Stimulated activated CD4-positive, alpha-beta T cell treated with anti-CD3 and anti-CD28 coated beads, TNF-alpha, amount 100 ng/mL, for 24 hours (primary cell): Measurements from ENCODE around the gene ITPRIPL1.

Experiments
- DNase-seq, 3 experiments: peaks; one replicate each; pipeline ENCODE4 v3.0.0-alpha.2; 2020; ENCODE audit warnings: low read depth in 3 of 3

The ITPRIPL1 gene

DNA sequence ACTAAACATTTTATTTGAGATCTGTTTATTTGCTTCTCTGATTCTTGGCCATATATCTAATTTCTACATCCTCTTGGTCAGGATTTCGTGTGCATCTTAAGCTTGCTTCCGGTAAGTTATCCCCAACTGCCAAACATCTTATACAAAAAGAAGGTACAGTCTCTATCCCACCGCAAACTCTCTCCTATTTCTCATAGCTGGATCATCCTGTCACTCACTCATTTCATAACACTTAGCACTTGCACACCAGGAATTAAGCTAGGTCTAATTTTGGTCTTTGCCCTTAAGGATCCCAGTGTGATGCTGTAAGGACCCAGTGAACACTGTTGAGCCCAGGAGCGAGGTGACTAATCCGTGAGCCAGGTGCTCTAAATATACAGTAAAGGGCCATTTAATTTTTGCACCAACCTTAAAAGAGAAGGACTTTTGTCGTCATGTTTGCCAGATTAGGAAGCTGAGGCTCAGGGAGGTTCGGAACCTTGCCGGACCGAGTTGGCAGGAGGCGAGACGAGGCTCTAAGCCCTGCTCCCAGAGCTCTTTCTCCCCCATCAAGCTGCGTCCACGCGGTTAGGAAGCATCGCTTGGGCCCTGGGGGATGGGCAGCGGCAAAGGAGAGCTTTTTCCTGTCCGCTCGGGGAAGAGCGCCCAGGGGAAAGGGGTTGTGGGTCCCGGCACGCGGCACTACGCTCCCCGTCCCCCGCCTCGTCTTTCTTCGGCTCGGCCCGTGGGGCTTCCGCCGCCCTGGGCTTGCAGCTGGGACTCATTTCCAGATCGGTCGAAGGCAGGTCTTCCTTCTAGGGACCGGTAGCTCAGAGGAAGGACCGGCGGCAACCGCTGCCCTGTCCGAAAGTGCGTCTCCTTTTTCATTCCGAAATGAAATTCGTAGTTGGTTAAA is 4.1 kb upstream of the ITPRIPL1 start:
- peak in 1 of 3 experiments; percentile 29 for DNase-seq

DNA sequence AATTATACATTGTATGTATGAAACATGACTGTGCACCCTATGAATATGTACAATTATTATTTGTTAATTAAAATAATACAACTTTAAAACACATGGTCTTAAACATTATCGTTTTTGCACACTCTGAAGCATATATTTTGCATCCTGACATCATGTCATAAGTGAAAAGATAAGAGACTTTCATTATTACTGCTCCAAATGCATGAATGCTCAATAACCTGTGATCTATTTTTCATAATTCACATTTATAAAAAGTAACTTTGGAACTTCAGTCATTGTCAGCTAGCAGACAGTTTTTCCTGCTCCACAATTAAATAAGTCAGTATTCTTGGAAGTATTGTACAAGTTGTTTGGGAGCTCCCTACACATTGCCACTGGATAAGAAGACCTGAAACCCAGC is 1.3 kb upstream of the ITPRIPL1 start:
- no peak for DNase-seq

DNA sequence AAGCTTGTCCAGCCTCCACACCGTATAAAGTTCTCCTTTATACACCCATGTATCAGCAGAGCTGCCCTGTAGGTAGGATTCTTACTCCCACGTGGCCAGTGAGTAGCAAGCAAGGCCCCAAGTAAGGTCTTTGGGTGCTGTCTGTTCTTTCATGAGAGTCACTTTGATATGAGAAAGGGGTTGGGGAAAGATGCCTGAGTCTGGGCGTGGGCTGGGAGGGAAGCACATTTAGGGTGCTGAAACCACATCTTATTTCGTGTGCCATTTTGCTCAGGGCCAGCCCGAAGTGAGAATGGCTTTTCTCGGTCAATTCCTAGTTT is 436 bp upstream of the ITPRIPL1 start:
- peak in 1 of 3 experiments; percentile 40 for DNase-seq

DNA sequence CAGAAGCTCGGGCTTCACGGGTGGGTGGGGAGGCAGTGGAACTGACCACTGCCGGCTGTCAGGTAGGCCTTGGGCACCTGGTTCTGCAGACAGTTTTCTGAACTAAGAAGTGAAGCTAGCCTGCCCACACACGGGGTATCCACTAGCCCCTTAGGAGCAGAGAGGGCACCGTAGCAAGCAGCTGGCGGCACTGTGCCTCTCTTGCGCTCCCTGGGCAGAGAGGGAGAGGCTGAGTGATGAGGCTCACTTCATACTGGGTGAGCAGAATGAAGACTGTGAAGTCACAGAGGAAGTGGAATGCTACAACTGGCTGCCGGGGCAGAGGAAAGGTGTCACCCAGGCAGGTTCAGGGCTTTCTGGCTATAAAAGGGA is 753 bp downstream of the ITPRIPL1 start:
- peak in 1 of 3 experiments; percentile 33 for DNase-seq

DNA sequence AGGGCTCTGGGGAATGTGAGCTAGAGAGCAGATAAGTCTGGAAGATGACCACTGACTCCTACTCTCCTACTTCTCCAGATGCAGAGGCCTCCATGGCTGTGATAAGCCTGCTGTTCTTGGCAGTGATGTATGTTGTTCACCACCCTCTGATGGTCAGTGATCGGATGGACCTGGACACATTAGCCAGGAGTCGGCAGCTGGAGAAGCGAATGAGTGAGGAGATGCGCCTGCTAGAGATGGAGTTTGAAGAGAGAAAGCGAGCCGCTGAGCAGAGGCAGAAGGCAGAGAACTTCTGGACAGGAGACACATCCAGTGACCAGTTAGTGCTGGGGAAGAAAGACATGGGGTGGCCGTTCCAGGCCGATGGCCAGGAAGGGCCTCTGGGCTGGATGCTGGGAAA is 1.4 kb downstream of the ITPRIPL1 start:
- DNase-seq, result no peak

DNA sequence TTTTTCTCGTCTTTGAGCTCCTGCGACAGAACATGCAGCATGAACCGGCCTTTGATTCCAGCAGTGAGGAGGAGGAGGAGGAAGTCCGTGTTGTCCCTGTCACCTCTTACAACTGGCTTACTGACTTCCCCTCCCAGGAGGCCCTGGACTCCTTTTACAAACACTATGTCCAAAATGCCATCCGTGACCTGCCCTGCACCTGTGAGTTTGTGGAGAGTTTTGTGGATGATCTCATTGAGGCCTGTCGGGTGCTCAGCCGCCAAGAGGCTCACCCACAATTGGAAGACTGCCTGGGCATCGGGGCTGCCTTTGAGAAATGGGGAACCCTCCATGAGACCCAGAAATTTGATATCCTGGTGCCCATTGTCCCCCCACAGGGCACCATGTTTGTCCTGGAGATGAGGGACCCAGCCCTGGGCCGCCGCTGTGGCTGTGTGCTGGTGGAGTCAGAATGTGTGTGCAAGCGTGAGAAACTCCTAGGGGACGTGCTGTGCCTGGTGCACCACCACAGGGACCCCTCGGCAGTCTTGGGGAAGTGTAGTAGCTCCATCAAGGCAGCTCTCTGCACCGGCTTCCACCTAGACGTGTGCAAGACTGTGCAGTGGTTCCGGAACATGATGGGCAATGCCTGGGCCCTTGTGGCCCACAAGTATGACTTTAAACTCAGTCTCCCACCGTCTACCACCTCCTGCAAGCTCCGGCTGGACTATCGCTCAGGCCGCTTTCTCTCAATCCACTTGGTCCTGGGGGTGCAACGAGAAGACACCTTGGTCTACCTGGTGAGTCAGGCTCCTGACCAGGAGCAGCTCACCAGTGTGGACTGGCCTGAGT is 2.1 kb downstream of the ITPRIPL1 start:
- no peak for DNase-seq

DNA sequence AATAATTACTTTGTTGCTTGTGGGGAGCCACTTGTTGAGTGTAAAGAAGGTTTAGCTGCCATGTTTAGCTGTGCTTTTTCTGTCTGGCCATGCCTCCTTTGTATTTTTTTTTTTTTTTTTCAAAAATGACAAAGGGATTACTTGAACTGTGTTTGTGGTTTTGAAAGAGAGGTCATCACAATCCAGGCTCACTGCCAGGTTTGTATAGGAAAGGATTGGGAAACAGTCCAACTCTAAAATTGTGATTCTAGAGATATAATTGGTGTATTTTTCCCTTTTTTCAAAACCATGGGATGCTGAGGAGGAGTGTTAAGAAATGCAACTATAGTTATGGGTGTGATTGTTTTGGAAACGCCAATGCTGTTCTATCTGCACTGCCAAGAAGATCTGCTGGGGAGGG is 4.3 kb downstream of the ITPRIPL1 start:
- DNase-seq, result no peak

DNA sequence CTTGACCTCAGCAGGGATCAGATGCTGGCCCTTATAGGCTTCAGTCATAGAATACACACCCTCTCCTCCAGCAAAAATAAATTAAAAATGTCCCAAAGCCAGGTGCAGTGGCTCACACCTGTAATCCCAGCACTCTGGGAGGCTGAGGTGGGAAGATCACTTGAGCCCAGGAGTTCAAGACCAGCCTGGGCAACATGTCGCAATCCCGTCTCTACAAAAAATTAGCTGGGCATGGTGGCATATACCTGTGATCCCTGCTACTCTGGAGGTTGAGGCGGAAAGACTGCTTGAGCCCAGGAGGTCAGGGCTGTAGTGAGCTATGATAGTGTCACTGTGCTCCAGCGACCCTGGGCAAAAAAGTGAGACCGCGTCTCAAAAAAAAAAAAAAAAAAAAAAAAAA is 4.8 kb downstream of the ITPRIPL1 start:
- no peak for DNase-seq

DNA sequence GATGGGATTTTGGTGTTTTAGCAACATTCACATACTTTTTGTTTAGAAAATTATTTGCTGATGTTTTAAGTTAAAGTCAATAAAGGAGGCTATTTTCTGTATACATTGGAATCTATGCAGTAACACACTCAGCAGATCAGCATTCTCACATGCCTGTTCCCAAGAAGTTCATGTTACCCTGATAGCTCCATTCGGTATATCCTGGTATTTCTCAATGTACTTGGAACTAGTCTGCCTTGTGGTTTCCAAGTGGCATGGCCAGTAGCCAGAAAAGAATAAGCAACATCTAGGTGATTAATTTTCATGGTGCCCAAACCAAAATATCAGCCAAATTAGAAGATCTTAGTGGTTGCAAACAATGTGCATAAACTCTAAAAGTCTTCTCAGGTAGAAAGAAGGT is 5.3 kb downstream of the ITPRIPL1 start:
- DNase-seq, result no peak

DNA sequence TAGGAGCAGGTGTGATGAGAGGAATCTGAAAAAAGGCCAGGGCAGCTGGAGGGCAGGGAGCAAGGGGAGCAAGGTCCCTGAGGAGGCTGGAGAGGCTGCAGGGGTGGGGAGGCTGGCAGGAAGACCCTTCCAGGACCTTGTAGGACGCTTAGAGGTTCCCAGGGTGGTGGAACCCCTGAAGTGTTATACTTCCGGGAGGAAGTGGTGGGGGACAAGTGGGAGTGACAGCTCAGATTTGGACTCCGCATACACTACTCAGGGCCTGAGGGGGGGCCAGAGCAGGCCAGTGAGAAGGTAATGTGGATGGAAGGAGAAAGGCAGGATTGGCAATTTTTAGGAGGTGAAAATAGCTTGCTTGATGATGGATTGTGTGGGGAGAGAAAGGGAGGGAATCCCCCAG is 8.6 kb downstream of the ITPRIPL1 start:
- DNase-seq, result no peak

DNA sequence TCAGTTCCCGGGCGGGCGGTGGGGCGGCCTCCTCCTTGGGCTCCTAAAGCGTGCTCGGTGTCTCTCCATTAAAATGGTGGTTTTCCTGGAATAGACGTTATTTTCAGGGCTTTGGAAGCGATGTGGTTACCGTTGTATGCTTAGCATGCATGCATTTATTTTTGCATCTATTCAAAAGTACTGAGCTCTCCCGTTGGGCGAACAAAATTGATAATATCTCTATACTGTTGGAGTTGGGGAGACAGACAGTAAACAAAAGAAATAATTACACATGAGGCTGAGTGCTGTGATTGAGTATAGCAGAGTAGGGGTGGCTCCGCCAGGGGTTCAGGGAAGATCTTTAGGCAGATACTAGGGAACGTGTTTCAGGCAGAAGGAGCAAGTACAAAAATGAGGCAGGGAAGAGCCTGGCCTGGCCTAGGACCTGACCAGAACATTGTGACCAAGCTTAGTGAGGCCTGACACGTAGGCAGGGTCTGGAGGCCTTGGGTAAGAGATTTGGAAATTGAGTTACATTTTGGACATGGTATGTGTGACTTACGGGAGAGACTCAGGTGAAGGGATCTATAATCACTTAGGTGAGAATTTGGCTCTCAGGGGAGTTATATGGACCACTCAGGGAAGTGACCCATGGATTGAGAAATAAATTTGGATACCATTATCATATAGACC is 11.1 kb downstream of the ITPRIPL1 start:
- no peak for DNase-seq

DNA sequence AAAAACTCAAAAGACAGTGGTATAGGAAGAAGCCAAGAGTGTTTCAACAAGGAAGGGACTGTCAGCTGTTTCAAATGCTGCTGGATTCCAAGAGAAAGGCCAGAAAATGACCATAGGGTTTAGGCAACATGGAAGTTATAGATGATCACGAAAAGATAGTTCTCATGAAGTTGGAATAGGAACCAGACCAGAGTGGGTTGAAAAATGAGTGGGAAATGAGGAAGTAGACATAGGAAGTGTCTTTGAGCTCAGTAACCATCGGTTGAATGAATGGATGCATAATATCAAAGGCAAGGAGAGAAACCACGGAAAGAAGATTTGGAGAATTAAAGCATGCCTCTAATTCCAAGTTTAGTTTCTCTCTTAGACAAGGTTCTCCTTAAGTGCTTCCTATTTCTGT is 11.8 kb downstream of the ITPRIPL1 start:
- no peak for DNase-seq

DNA sequence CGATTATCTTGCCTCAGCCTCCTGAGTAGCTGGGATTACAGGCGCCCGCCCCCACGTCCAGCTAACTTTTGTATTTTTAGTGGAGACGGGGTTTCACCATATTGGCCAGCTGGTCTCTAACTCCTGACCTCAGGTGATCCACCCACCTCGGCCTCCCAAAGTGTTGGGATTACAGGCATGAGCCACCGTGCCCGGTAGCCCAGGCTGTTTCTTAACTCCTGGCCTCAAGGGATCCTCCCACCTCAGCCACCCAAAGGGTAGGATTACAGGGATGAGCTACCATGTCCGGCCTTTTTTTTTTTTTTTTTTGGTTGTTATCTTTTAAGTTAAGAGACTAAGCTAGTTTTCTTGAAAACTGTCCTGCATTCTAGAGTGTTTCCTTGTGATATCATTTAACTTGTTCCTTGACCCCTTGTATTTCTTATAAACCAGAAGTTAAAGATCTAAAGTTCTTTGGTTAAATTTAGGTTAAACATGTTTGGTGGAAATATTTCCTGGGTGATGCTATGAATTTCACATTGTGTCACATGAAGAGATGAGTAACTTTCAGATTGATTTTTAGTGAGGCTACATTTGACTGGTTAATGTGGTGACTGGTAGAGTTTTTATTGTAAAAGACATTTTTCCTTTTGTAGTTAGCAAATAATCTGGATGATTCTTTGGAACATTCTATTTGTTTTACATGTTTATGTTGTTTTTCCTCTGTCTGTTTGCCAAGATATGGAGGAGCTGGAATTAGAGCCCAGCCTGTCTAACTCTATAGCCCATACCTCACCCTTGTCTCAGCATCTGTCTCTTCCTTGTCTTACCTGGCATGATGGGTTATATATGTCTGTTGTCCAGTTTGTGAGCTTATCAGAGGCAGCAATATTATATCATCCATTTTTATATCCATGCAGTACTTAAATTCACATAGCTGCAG is 15.6 kb downstream of the ITPRIPL1 start:
- DNase-seq, result no peak

DNA sequence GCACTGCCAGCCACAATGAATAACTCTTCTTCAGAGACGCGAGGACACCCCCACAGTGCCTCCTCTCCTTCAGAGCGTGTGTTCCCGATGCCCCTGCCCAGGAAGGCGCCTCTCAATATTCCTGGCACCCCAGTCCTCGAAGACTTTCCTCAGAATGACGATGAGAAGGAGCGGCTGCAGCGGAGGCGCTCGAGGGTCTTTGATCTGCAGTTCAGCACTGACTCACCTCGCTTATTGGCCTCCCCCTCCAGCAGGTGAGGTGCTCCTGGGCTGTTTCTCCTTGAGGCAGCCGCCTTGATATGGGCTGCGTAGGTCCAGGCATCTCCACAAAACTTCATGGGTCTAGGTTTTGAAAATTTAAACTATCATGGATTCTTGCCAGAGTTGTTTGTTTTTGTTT is 16.5 kb downstream of the ITPRIPL1 start:
- DNase-seq, result no peak

DNA sequence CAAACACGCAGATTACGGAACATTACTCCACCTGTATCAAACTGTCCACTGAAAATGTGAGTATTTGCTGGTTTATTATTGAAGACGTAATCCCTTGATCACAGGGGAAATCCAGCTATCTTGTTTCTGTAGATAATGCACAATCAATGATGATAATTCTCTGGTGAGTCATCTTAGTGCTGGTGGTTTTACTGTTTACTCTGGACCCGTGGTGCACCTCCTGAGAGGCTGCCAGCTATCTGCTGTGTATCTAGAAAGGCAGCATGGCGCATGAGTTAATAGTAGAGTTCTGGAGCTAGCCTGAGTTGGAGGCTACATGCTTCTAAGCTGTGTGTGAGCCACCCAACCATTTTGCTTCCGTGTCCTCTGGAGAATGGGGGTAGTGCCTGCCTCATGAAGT is 17.0 kb downstream of the ITPRIPL1 start:
- DNase-seq, result no peak

DNA sequence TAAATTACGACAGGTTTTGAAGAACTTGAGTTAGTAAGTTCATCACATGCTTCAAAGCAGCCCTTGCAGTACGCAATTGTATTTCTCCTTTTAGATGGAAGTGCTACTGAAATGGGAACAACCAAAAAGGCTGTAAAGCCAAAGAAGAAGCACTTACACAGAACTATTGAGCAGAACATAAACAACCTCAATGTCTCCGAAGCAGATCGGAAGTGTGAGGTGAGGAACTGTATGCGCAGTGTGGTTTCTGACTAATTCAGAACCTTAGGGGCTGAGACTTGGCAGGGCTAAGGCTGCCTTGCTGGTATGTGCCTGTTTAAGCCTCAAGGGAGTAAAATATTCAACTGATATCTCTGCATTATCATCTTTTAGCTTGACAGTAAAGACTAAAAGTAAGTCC is 18.9 kb downstream of the ITPRIPL1 start:
- peak in 1 of 3 experiments; percentile 14 for DNase-seq

DNA sequence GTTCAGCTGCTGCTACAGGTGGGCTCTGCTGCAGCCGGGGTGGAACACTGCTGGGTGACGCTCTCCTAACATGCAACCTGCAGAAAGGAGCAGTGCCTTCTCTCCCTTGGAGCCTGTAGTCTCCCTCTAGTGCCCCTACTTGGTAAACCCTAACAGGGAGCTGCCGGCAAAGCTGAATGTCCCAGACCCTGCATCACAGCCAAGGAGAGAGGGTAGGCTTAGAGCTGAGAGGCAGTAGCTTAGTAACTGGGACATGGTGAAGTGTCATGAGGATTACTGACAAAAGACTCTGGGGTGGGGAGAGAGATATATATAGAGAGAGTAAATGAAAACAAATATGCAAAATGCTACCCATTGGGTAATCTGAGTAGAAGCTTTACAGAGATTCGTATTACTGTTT is 20.3 kb downstream of the ITPRIPL1 start:
- DNase-seq, result no peak

DNA sequence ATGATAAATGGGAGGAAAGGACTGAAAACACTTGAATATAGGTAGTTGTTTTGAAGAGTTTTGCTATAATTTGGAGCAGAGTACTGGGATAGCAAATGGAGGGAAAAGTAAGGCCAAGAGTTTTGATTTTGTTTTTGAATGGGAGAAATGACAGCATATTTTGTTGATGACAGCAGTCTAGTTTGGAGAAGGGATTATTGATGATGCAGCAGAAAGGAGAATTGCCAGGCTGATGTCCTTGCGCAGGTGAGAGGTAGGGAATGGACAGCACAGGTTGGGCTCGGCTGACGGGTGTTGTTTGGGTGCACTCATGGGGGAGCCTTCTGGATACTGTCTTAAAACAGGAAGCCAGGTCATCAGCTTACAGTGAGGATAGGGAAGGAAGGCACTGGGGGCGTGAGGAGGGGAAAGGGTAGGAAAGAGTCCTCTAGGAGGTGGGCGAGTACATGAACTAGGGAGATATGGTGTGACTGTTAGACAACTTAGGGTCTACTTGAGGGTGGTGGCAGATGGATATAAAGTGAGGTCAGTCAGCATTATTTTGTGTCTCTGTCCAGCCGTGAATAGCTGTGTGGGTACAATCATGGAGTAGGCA is 20.8 kb downstream of the ITPRIPL1 start:
- DNase-seq, result no peak

DNA sequence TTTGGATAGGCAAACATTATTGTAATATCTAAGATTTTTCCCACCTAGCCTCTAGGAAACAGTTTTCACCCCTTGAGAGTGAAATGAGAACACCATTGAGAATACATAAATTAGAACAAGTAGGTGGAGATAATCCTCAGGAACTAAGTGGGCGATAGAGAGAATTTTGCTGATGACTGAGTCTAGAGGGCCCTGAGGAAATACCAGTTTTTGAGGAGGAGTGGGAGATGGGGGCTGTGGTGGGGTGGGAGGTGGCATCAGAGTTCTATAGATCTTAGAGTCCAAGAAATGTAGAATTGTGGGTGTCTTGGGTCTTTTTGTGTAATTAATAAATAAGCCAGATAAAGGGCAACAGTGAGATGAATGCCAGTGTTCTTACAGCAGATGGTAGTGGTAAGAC is 22.3 kb downstream of the ITPRIPL1 start:
- DNase-seq, result no peak

DNA sequence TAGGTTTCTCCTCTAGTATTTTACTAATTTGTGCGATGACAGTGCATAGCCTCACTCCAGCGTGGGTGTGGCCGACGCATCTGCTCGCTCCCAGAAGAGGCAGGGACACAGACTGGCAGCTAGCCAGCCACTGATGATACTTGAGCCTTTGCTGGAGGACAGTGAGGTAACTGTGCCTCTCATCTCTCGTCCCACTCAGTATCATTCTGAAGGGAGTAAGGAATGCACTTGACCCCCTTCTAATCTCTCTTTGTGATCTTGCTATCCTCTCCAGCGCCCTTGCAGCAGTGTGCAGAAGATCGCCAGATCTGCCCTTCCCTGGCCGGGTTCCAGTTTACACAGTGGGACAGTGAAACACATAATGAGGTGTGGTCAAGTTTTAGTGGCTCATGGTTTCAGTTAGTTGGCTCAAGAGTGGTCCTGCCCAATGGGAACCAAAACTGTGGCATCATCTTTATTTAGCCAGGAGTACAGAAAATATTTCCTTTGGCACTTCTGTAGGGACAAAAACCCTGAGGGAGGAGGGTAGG is 28.0 kb downstream of the ITPRIPL1 start:
- no peak for DNase-seq

DNA sequence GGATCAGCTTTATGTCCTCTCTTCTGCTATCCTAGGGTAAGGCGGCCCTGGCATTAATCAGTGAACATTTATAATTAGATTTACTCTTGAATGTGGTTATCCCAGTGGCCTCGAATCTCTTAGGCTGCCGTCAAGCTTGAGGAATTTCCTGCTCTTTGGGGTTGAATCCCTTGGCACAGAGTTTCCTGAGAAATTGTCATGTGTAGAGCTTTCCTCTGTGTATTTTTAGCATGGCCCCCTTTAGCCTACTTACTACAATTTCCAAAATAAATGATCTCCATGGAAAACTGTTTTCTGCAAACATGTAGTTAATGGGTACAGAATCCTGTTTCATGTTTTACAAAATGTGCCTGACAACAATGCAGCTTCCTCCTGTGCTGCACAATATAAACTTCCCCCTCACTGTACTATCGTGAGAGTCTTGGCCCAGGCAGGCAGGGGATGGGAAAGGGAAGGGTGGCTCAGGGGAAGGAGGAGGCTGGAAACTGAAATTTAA is 28.5 kb downstream of the ITPRIPL1 start:
- DNase-seq, result no peak
